ENCODE measurements around the gene ANO10. TPM values are rescaled to one million over a fixed set of nuclear protein-coding genes. Genes with fewer than 3 reads are reported as not detected.

Gene ANO10
- total RNA-seq, 1 experiment from 2014 or later = 9.7 TPM

- Histone ChIP-seq H3K4me1 (ENCODE audit: insufficient read depth, low read length, poor library complexity, severe bottlenecking) (no peaks in the 10 kb centered on the region), H3K9me3 (ENCODE audit: low read depth, low read length, poor library complexity, severe bottlenecking) (no peaks in the 10 kb centered on the region), H3K4me3 (ENCODE audit: low read depth, low read length, poor library complexity, severe bottlenecking) (no peak overlapping the region), H3K27ac (ENCODE audit: low read depth, low read length, poor library complexity, severe bottlenecking) (no peak overlapping the region), H3K36me3 (ENCODE audit: insufficient read depth, low read length, poor library complexity, severe bottlenecking) (no peaks in the 10 kb centered on the region), H3K27me3 (replicated peaks; ENCODE audit: insufficient read depth, low read depth, low read length, poor library complexity) (no peaks in the 10 kb centered on the region)
- POLR2A ChIA-PET (ENCODE audit: low non-redundant PET) = no interaction called here
- no peak for TF ChIP-seq EZH2 (IDR thresholded peaks at IDR 0.05; ENCODE audit: borderline replicate concordance, low read depth, low read length, poor library complexity, severe bottlenecking)
- no TSS peak for BruUV-seq (replicated peaks)
- CTCF ChIA-PET = no interaction called here
- intact Hi-C loops (cut with micrococcal nuclease; ENCODE audit: unreplicated experiment) = no loop called here
- DNase-seq (ENCODE audit: low spot score) = no peak
These were observed 256.1 kb downstream of the ANO10 start for GRCh38 chr3:43365601-43366305.

DNA sequence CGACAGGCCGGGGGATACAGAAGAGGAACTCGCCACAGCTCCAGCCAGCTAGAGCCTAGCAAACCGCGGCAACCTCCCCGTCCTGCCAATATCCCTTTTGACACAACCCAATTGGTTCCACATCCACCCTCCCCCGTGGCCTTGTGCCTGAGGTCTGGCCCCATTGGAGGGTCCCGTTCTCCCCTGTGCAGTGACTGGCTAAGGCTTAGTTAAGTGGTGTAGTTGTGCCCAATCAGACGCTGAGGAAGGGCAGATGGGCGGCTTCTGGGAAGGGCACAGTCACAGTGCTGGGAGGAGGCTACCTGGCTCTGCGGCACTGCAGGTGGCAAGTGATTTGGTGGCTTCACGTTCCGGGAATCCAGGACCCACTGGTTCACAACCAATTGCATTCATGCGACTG lies 256.9 kb downstream of the ANO10 start:
- no TSS peak for BruUV-seq (replicated peaks)
- H3K36me3 ChIP-seq (ENCODE audit: insufficient read depth, low read length, poor library complexity, severe bottlenecking) = no peaks in the 10 kb centered on the region
- H3K4me3 ChIP-seq (ENCODE audit: low read depth, low read length, poor library complexity, severe bottlenecking) = no peak overlapping the region
- no peak overlapping the region for H3K27ac ChIP-seq (ENCODE audit: low read depth, low read length, poor library complexity, severe bottlenecking)
- no peaks in the 10 kb centered on the region for H3K9me3 ChIP-seq (ENCODE audit: low read depth, low read length, poor library complexity, severe bottlenecking)
- no peaks in the 10 kb centered on the region for H3K4me1 ChIP-seq (ENCODE audit: insufficient read depth, low read length, poor library complexity, severe bottlenecking)
- TF ChIP-seq EZH2 (IDR thresholded peaks at IDR 0.05; ENCODE audit: borderline replicate concordance, low read depth, low read length, poor library complexity, severe bottlenecking) = no peak
- TF ChIP-seq, protein P1, sequence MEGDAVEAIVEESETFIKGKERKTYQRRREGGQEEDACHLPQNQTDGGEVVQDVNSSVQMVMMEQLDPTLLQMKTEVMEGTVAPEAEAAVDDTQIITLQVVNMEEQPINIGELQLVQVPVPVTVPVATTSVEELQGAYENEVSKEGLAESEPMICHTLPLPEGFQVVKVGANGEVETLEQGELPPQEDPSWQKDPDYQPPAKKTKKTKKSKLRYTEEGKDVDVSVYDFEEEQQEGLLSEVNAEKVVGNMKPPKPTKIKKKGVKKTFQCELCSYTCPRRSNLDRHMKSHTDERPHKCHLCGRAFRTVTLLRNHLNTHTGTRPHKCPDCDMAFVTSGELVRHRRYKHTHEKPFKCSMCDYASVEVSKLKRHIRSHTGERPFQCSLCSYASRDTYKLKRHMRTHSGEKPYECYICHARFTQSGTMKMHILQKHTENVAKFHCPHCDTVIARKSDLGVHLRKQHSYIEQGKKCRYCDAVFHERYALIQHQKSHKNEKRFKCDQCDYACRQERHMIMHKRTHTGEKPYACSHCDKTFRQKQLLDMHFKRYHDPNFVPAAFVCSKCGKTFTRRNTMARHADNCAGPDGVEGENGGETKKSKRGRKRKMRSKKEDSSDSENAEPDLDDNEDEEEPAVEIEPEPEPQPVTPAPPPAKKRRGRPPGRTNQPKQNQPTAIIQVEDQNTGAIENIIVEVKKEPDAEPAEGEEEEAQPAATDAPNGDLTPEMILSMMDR (conservative IDR thresholded peaks at IDR 0.05; ENCODE audit: low read depth, low read length) = no peak
- POLR2A ChIA-PET (ENCODE audit: low non-redundant PET) = no interaction called here
- intact Hi-C loops (cut with micrococcal nuclease; ENCODE audit: unreplicated experiment) = no loop called here
- CTCF ChIA-PET = no interaction called here
- DNase-seq (ENCODE audit: low spot score) = no peak
- no peaks in the 10 kb centered on the region for H3K27me3 ChIP-seq (replicated peaks; ENCODE audit: insufficient read depth, low read depth, low read length, poor library complexity)

GRCh38 chr3:43364494-43364893 lies 257.3 kb downstream of the ANO10 start:
- H3K4me3 ChIP-seq (ENCODE audit: low read depth, low read length, poor library complexity, severe bottlenecking) = no peak overlapping the region
- no peak overlapping the region for H3K27ac ChIP-seq (ENCODE audit: low read depth, low read length, poor library complexity, severe bottlenecking)
- TF ChIP-seq, protein P1 (conservative IDR thresholded peaks at IDR 0.05; ENCODE audit: low read depth, low read length) = no peak
- no peak for TF ChIP-seq EZH2 (IDR thresholded peaks at IDR 0.05; ENCODE audit: borderline replicate concordance, low read depth, low read length, poor library complexity, severe bottlenecking)
- no peaks in the 10 kb centered on the region for H3K9me3 ChIP-seq (ENCODE audit: low read depth, low read length, poor library complexity, severe bottlenecking)
- ChIA-PET CTCF (no interaction called here), POLR2A (ENCODE audit: low non-redundant PET) (no interaction called here)
- no peaks in the 10 kb centered on the region for H3K27me3 ChIP-seq (replicated peaks; ENCODE audit: insufficient read depth, low read depth, low read length, poor library complexity)
- H3K4me1 ChIP-seq (ENCODE audit: insufficient read depth, low read length, poor library complexity, severe bottlenecking) = no peaks in the 10 kb centered on the region
- intact Hi-C loops (cut with micrococcal nuclease; ENCODE audit: unreplicated experiment) = no loop called here
- H3K36me3 ChIP-seq (ENCODE audit: insufficient read depth, low read length, poor library complexity, severe bottlenecking) = no peaks in the 10 kb centered on the region
- no peak for DNase-seq (ENCODE audit: low spot score)
- no TSS peak for BruUV-seq (replicated peaks)
